ENCODE measurements around the gene ZNF625.
"Not testable (repeated sequence)": the region's sequence is repeated elsewhere in the genome, so short reads cannot be mapped to it uniquely, and the experiment has no call there.

ZNF625 gene

DNA sequence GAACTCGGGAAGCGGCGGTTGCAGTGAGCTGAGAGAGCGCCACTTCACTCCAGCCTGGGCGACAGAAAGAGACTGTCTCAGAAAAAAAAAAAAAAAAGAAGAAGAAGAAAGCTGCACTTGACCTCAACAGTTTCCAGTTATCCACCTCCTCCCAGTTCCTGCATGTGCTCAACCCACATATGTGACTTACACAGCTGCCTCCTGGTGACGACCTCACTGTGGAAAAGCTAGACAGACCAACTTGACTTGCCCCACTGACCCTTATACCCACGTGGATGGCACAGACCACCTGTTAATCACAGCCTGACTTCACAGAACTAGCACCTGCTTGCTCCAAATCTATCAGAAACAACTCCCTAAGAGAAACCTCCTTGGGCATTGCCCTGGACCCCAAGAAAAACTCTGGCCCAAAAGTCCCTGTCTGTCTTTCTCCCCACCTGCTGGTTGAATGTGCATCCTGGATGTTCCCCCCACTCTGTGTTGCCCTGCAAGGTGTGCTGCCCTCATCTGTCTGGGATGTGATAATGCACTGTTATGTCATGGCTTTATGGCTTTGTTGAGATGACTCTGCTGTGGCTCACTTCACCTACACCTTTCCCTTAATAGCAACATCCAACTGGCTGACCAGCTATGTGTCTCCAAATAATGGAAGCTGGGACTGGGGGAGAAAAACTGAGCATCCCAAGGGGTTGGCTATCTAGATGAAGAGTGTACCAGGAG lies 19.2 kb downstream of the ZNF625 start:
- no peak for DNase-seq (ENCODE audit: low spot score)

DNA sequence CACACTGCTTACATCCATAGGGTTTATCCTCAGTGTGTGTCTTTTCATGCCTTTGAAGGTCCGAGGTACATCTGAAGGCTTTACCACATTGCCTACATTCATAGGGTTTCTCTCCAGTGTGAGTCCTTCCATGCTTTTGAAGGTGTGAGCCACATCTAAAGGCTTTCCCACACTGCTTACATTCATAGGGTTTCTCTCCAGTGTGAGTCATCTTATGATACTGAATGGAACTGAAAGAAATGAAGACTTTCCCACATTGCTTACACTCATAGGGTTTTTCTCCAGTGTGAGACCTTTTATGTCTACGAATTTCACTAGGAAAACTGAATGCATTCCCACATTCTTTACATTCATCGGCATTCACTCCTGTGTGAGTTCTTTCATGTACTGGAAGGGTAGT lies 23.5 kb downstream of the ZNF625 start:
- DNase-seq (ENCODE audit: low spot score) = no peak

GRCh38 chr19:12126707-12127106 lies 29.8 kb downstream of the ZNF625 start:
- no peak for DNase-seq (ENCODE audit: low spot score)

GRCh38 chr19:12117201-12117970 lies 39.1 kb downstream of the ZNF625 start:
- no peak for DNase-seq (ENCODE audit: low spot score)

GRCh38 chr19:12113121-12113520 lies 43.4 kb downstream of the ZNF625 start:
- DNase-seq (ENCODE audit: low spot score) = no peak

GRCh38 chr19:12112701-12113100 lies 43.8 kb downstream of the ZNF625 start:
- no peak for DNase-seq (ENCODE audit: low spot score)

- no peak for DNase-seq (ENCODE audit: low spot score)
These were observed 44.4 kb downstream of the ZNF625 start for GRCh38 chr19:12111943-12112637.

GRCh38 chr19:12111176-12111575 lies 45.4 kb downstream of the ZNF625 start:
- no peak for DNase-seq (ENCODE audit: low spot score)

- DNase-seq (ENCODE audit: low spot score) = not testable (repeated sequence)
These were observed 52.6 kb downstream of the ZNF625 start for GRCh38 chr19:12103909-12104308.

- DNase-seq (ENCODE audit: low spot score) = no peak
These were observed 58.5 kb downstream of the ZNF625 start for GRCh38 chr19:12098040-12098439.

GRCh38 chr19:12095111-12095790 lies 61.3 kb downstream of the ZNF625 start:
- no peak for DNase-seq (ENCODE audit: low spot score)

All from putamen (tissue), 1 donor.